SIG-M5 treated with dmso at 0.1 percent for 504 hours (cell line): ENCODE measurements around the gene MAGOH.

Experiments used
- DNase-seq: peaks from one replicate; lab custom pipeline; 2025; ENCODE audit not compliant: unreplicated experiment; lab: John Stamatoyannopoulos, UW

Gene MAGOH

GRCh38 chr1:53271446-53272090, 33.2 kb upstream of the MAGOH start:
- DNase-seq: no peak

- DNase-seq: no peak
These were observed 32.6 kb upstream of the MAGOH start for GRCh38 chr1:53270873-53271272.

- no peak for DNase-seq
These were observed 31.8 kb upstream of the MAGOH start for GRCh38 chr1:53270107-53270506.

- DNase-seq: no peak
These were observed 29.4 kb upstream of the MAGOH start for GRCh38 chr1:53267761-53268160.

GRCh38 chr1:53266038-53266437, 27.7 kb upstream of the MAGOH start:
- DNase-seq: no peak

GRCh38 chr1:53265581-53265980, 27.3 kb upstream of the MAGOH start:
- DNase-seq: no peak

- DNase-seq: no peak
These were observed 25.7 kb upstream of the MAGOH start for GRCh38 chr1:53264048-53264447.

- no peak for DNase-seq
These were observed 23.7 kb upstream of the MAGOH start for GRCh38 chr1:53262000-53262399.

GRCh38 chr1:53260631-53261247, 22.4 kb upstream of the MAGOH start:
- DNase-seq: no peak

- DNase-seq: no peak
These were observed 21.6 kb upstream of the MAGOH start for GRCh38 chr1:53259932-53260331.

- no peak for DNase-seq
These were observed 19.9 kb upstream of the MAGOH start for GRCh38 chr1:53258216-53258615.

- no peak for DNase-seq
These were observed 19.2 kb upstream of the MAGOH start for GRCh38 chr1:53257454-53258081.

GRCh38 chr1:53256511-53257453, 18.5 kb upstream of the MAGOH start:
- DNase-seq: no peak

GRCh38 chr1:53255031-53255430, 16.7 kb upstream of the MAGOH start:
- no peak for DNase-seq

GRCh38 chr1:53254011-53254640, 15.8 kb upstream of the MAGOH start:
- DNase-seq: no peak

- DNase-seq: no peak
These were observed 12.0 kb upstream of the MAGOH start for GRCh38 chr1:53250325-53250724.

- DNase-seq: no peak
These were observed 11.4 kb upstream of the MAGOH start for GRCh38 chr1:53249706-53250105.

GRCh38 chr1:53246261-53247134, 8.2 kb upstream of the MAGOH start:
- no peak for DNase-seq

GRCh38 chr1:53244141-53244540, 5.8 kb upstream of the MAGOH start:
- DNase-seq: no peak

GRCh38 chr1:53242381-53242780, 4.1 kb upstream of the MAGOH start:
- DNase-seq: no peak
